Measurements from ENCODE around the gene DAPK1.

DAPK1 gene

GRCh38 chr9:87710443-87710842 lies 212.8 kb downstream of the DAPK1 start:
- no peaks in the 10 kb centered on the region for H3K36me3 ChIP-seq (ENCODE audit: low read depth)
- H3K27me3 ChIP-seq (ENCODE audit: insufficient read depth, poor library complexity, severe bottlenecking): no peaks in the 10 kb centered on the region
- H3K4me3 ChIP-seq (ENCODE audit: severe bottlenecking): no peak overlapping the region
- ATAC-seq (ENCODE audit: low read depth) (no peak), DNase-seq (ENCODE audit: low spot score) (no peak)
- TF ChIP-seq CTCF (IDR thresholded peaks at IDR 0.05; ENCODE audit: poor library complexity, severe bottlenecking): no peak
- peaks cover 11% of the 10 kb centered on the region for H3K4me1 ChIP-seq (ENCODE audit: insufficient read depth, poor library complexity, severe bottlenecking)
- no peaks in the 10 kb centered on the region for H3K9me3 ChIP-seq (ENCODE audit: severe bottlenecking)
- H3K27ac ChIP-seq (ENCODE audit: poor library complexity, severe bottlenecking): no peak overlapping the region

- DNase-seq (ENCODE audit: low spot score): no peak
- peaks cover 11% of the 10 kb centered on the region for H3K4me1 ChIP-seq (ENCODE audit: insufficient read depth, poor library complexity, severe bottlenecking)
- peak overlapping the region; percentile 74 for H3K27ac ChIP-seq (ENCODE audit: poor library complexity, severe bottlenecking)
- no peaks in the 10 kb centered on the region for H3K9me3 ChIP-seq (ENCODE audit: severe bottlenecking)
- H3K27me3 ChIP-seq (ENCODE audit: insufficient read depth, poor library complexity, severe bottlenecking): no peaks in the 10 kb centered on the region
- H3K36me3 ChIP-seq (ENCODE audit: low read depth): no peaks in the 10 kb centered on the region
- no peak for TF ChIP-seq CTCF (IDR thresholded peaks at IDR 0.05; ENCODE audit: poor library complexity, severe bottlenecking)
- H3K4me3 ChIP-seq (ENCODE audit: severe bottlenecking): no peak overlapping the region
- ATAC-seq (ENCODE audit: low read depth): no peak
Measured at GRCh38 chr9:87711857-87712800, 214.5 kb downstream of the DAPK1 start.

- Histone ChIP-seq H3K4me3 (ENCODE audit: severe bottlenecking) (no peak overlapping the region), H3K27me3 (ENCODE audit: insufficient read depth, poor library complexity, severe bottlenecking) (no peaks in the 10 kb centered on the region), H3K4me1 (ENCODE audit: insufficient read depth, poor library complexity, severe bottlenecking) (peaks cover 11% of the 10 kb centered on the region), H3K27ac (ENCODE audit: poor library complexity, severe bottlenecking) (peak overlapping the region; percentile 74), H3K36me3 (ENCODE audit: low read depth) (no peaks in the 10 kb centered on the region), H3K9me3 (ENCODE audit: severe bottlenecking) (no peaks in the 10 kb centered on the region)
- TF ChIP-seq CTCF (IDR thresholded peaks at IDR 0.05; ENCODE audit: poor library complexity, severe bottlenecking): no peak
- DNase-seq (ENCODE audit: low spot score) (no peak), ATAC-seq (ENCODE audit: low read depth) (no peak)
Measured at GRCh38 chr9:87712801-87713277, 215.2 kb downstream of the DAPK1 start.

- no peaks in the 10 kb centered on the region for H3K9me3 ChIP-seq (ENCODE audit: severe bottlenecking)
- TF ChIP-seq CTCF (IDR thresholded peaks at IDR 0.05; ENCODE audit: poor library complexity, severe bottlenecking): no peak
- H3K4me3 ChIP-seq (ENCODE audit: severe bottlenecking): no peak overlapping the region
- H3K4me1 ChIP-seq (ENCODE audit: insufficient read depth, poor library complexity, severe bottlenecking): peaks cover 11% of the 10 kb centered on the region
- H3K36me3 ChIP-seq (ENCODE audit: low read depth): no peaks in the 10 kb centered on the region
- H3K27ac ChIP-seq (ENCODE audit: poor library complexity, severe bottlenecking): peak overlapping the region; percentile 74
- H3K27me3 ChIP-seq (ENCODE audit: insufficient read depth, poor library complexity, severe bottlenecking): no peaks in the 10 kb centered on the region
- DNase-seq (ENCODE audit: low spot score) (peak; percentile 86), ATAC-seq (ENCODE audit: low read depth) (peak; percentile 95)
Measured at GRCh38 chr9:87713278-87713987, 215.8 kb downstream of the DAPK1 start.

Measured in RWPE2 (cell line).